Adipose tissue (tissue), 3 donors: ENCODE data around the gene SLC10A6. TPM values are rescaled to one million over a fixed set of nuclear protein-coding genes. Genes with fewer than 3 reads are reported as not detected.

Experiments used
- H3K27ac ChIP-seq: one replicate; pipeline ENCODE4 v1.5.1; 2013; ENCODE audit warnings: low read depth, low read length
- WGBS, 3 donors: extraction: QIAGEN DNeasy Blood & Tissue Kit; methylation state at CpG; one replicate each; pipeline ENCODE4 v1.1.7; 2013; 5-methylcytosine and 5-hydroxymethylcytosine counted together
- polyA plus RNA-seq, 3 donors: library from polyadenylated mRNA; stranded (reverse); fragments of 200-250 nt; gene quantifications; one replicate each; pipeline ENCODE4 v1.2.3, GENCODE V29; 2013
- donor health status: healthy with polysubstance abuse.
- donor health status: Bipolar disorder and iron deficiency.
- donor health status: healthy.

The SLC10A6 gene
- polyA plus RNA-seq, 3 donors: 0.40 to 4.0 TPM; not detected in 1

DNA sequence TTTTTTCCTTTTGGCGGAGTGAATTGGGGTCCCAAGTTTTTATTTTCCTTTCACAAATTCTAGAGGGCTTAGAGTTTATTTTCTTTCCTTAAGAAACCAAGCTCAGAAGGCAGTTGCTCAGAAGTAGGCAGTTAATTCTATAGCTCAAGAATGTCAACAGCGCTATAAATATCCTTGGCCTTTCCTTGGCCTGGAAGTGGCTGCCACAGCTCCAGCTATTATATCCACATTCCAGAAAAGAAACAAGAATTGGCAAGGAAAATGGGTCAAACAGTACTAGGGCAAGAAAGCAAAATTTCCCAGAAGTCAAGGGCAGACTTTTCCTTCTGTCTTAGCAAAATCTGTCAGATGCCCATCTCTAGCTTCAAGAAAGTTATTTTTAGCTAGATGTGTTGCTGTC, 31.0 kb downstream of the SLC10A6 start:
- 85 to 98% (median 89%) methylated on average over 2 of the region's 2 CpGs for WGBS, 3 donors
- H3K27ac ChIP-seq: no peak overlapping the region

DNA sequence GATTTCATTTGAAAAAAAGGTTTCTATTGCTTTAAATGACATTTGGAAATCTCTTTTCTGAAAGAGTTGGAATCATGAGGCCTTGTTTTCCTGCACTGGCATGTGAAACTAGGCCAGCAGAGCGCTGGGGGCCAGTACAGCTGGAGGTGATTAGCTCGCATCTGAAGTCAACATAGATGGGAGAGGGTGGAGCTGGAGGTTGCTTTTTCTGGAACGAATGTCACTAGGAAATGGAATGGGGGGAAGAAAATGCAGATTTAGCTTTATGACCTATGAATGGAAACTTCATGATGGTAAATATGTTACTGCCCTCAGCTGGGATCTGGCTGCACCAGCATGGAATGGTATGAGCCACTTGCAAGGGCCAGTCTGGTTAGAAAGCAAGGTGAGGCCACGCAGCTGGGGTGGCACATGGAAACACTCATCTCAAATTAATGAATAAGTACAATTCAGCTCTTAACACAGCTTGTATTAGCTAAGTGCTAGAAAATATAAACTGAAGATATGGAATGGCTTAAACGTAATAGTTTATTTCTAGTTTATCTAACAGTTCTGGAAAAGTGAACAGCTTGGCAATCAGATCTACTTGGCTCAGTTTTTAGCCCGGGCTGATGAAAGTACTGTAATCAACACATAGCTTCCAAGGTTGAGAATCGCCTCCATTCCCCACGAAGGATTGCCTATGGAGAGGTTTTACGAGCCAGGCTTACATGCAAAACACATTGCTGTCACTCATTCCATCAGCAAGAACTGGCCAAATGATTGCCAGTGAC, 32.5 kb downstream of the SLC10A6 start:
- 58 to 73% (median 69%) methylated on average over 9 of the region's 9 CpGs for WGBS, 3 donors
- no peak overlapping the region for H3K27ac ChIP-seq

DNA sequence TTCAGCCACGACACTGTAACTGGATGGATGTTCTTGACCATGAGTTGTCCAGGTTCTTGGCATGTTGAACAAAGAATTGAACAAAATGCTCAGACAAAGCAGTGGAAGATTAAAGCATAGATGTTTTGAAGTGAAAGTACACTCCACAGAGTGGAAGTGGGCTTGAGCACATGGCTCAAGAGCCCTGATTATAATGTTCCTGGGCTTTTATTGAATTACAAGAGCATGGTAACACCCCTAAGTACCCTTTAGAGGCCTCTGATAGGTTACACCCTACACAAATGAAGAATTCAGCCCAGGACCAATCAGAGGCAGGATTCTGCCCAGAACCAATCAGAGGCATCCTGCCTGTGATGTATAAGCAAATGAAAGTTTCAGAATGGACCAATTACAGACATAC, 33.5 kb downstream of the SLC10A6 start:
- 77 to 88% (median 88%) methylated on average over 1 of the region's 1 CpG for WGBS, 3 donors
- no peak overlapping the region for H3K27ac ChIP-seq

DNA sequence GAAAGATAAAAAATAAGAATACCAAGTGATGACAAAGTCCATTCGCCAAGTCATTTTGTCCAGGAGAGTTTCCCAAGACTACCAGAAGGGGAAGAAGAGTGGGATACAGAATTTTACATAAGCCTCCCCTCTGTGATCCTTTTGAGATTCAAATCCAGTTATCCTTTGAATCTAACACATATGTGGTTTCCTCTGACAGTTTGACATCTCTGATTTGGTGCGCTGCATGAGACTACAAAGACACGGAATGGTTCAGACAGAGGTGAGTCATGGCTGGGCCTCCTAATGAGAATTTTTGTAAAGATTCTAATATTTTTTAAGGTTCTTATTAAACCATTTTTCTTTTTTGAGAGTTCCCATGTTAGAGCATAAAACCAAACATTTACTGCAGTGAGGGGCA, 38.3 kb downstream of the SLC10A6 start:
- no peak overlapping the region for H3K27ac ChIP-seq
- WGBS, 3 donors: 94 to 99% (median 96%) methylated on average over 3 of the region's 3 CpGs

DNA sequence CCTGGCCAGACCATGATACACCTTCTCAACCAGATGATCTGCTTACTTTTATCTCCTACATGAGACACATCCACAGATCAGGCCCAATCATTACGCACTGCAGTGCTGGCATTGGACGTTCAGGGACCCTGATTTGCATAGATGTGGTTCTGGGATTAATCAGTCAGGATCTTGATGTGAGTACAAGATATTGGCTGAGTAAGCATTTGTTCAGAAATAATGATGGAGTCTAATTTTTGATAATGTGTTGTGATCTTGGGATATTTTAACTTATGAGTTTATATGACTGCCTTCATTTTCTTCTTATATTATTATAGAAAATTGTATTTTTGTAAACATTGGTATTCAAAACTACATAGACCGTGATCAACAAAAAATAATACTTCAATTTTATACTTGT, 39.4 kb downstream of the SLC10A6 start:
- no peak overlapping the region for H3K27ac ChIP-seq
- WGBS, 3 donors: 94 to 96% (median 94%) methylated on average over 3 of the region's 3 CpGs

DNA sequence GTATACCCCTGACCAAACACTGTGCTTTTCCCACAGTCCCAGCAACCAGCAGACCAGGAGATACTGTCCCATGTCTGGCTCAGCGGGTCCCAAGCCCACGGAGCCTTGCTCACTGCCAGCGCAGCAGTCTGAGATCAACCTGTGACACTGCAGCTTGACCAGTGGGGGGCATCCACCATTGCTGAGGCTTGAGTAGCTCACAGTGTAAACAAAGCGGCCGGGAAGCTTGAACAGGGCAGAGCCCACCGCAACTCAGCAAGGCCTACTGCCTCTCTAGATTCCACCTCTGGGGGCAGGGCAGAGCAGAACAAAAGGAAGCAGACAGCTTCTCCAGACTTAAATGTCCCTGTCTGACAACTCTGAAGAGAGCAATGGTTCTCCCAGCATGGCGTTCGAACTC, 58.1 kb downstream of the SLC10A6 start:
- 94 to 97% (median 96%) methylated on average over 8 of the region's 8 CpGs for WGBS, 3 donors
- no peak overlapping the region for H3K27ac ChIP-seq

DNA sequence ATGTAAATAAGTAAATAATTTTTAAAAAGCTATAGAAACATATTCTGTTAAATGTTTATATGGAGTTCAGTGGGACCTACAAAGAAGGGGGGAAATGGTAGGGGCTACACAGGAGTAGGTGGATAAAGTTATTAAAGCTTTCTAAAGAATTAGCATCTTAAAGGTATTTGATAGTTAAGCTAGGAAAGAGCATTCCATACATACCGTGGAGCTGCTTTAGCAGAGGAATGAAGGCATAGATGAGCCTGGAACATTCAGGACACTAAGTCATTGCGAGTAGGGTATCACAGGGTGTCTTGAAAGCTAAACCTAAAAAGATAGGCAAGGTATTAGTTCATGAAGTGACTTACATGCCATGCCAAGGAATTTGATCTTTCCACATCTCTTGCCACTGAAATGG, 60.4 kb downstream of the SLC10A6 start:
- H3K27ac ChIP-seq: no peak overlapping the region
- 70 to 91% (median 88%) methylated on average over 2 of the region's 2 CpGs for WGBS, 3 donors

DNA sequence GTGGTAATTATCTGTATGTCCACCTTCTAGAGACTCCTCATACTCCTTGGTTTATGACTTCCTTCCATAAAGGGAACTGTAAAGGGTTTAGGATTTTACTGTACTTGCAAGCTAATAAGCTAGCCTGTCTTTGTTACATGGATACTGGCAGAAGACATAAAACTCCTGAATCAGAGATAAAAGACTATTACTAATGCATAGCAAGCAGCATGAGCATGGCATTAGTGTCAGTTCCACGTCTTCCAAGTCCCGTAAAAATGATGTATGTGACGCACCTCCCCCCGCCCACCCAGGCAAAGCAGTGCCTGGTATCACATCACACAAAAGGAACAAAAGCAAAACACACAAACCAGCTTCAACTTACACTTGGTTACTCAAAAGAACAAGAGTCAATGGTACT, 71.0 kb downstream of the SLC10A6 start:
- H3K27ac ChIP-seq: no peak overlapping the region
- 93 to 97% (median 94%) methylated on average over 4 of the region's 4 CpGs for WGBS, 3 donors

DNA sequence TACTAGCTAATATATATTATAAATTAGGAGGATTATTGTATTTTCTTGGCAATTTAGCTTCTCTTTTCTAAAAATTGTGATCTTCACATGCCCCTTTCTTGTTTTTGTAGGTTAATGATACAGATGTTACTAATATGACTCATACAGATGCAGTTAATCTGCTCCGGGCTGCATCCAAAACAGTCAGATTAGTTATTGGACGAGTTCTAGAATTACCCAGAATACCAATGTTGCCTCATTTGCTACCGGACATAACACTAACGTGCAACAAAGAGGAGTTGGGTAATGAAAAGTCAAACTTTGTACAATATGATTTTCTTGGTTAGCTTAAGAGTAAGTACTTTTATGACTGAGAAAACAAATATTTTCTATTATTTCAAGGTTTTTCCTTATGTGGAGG, 74.1 kb downstream of the SLC10A6 start:
- WGBS, 3 donors: 80 to 88% (median 84%) methylated on average over 4 of the region's 4 CpGs
- no peak overlapping the region for H3K27ac ChIP-seq

Other genes starting within 250 kb of the SLC10A6 start
- 1 to 10 TPM in 1 of 3 donors, under 1 TPM in 2; 0.46 to 3.4 (median 0.74) TPM for gene C4orf36, start 43.0 kb upstream of the SLC10A6 start, polyA plus RNA-seq
- gene AFF1, start 85.6 kb upstream of the SLC10A6 start, polyA plus RNA-seq: 10 to 100 TPM; 10.0 to 19.8 (median 17.8) TPM